Fibroblast of villous mesenchyme (primary cell): ENCODE results near the gene CACNA1B. TPM values are rescaled to one million over a fixed set of nuclear protein-coding genes. Genes with fewer than 3 reads are reported as not detected.
A peak's percentile ranks its signal among the peaks of the same experiment; 100 is the strongest.
"Not testable (repeated sequence)": the region's sequence is repeated elsewhere in the genome, so short reads cannot be mapped to it uniquely, and the experiment has no call there.

Source experiments
- DNase-seq: peaks from one replicate; pipeline ENCODE4 v3.0.0-alpha.2; 2010; ENCODE audit warnings: low read depth
- H3K4me3 ChIP-seq: 2 replicates; pipeline ENCODE4 v1.5.1; 2011; ENCODE audit warnings: low read depth, mild to moderate bottlenecking, low read length
- total RNA-seq: library from RNA; depleted of rRNA; stranded (reverse); fragments of >200 nt; gene quantifications from 2 replicates; pipeline ENCODE4 v1.2.3, GENCODE V29; 2012
- TF ChIP-seq, protein P1 (sequence below): IDR thresholded peaks from 2 replicates; pipeline ENCODE4 v1.5.1; 2012; ENCODE audit warnings: low read depth, mild to moderate bottlenecking, low read length; ENCODE audit not compliant: insufficient read depth

The CACNA1B gene
- total RNA-seq, 1 donor, result 0.43 TPM

DNA sequence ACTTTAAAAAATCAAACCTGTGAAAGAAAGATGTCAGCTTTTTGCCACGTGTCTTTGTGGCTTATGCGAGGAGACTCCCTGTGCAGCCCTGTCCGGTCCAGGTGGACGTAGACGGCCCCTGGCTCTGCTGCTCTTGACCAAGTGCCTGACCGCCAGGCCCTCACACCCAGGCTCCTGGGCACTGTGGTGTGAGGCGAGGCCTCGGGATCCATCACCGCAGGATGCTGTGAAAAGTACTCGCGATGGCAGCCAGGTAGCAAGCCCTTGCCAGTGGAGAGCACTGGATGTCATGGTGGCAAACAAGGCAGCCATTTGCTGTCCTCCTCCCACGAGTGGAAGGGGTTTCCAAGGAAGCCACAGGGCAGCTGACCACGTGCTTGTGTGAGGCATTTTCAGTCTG is 245.1 kb downstream of the CACNA1B start:
- TF ChIP-seq, protein P1, sequence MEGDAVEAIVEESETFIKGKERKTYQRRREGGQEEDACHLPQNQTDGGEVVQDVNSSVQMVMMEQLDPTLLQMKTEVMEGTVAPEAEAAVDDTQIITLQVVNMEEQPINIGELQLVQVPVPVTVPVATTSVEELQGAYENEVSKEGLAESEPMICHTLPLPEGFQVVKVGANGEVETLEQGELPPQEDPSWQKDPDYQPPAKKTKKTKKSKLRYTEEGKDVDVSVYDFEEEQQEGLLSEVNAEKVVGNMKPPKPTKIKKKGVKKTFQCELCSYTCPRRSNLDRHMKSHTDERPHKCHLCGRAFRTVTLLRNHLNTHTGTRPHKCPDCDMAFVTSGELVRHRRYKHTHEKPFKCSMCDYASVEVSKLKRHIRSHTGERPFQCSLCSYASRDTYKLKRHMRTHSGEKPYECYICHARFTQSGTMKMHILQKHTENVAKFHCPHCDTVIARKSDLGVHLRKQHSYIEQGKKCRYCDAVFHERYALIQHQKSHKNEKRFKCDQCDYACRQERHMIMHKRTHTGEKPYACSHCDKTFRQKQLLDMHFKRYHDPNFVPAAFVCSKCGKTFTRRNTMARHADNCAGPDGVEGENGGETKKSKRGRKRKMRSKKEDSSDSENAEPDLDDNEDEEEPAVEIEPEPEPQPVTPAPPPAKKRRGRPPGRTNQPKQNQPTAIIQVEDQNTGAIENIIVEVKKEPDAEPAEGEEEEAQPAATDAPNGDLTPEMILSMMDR, result no peak
- H3K4me3 ChIP-seq, result no peak overlapping the region
- no peak for DNase-seq

- DNase-seq, result no peak
- TF ChIP-seq, protein P1, result no peak
- H3K4me3 ChIP-seq, result no peak overlapping the region
Measured at GRCh38 chr9:138123086-138123485, 245.5 kb downstream of the CACNA1B start.

- not testable (repeated sequence) for H3K4me3 ChIP-seq, DNase-seq
- TF ChIP-seq, protein P1, result peak; percentile 9
Measured at GRCh38 chr9:138126090-138126857, 248.7 kb downstream of the CACNA1B start.

DNA sequence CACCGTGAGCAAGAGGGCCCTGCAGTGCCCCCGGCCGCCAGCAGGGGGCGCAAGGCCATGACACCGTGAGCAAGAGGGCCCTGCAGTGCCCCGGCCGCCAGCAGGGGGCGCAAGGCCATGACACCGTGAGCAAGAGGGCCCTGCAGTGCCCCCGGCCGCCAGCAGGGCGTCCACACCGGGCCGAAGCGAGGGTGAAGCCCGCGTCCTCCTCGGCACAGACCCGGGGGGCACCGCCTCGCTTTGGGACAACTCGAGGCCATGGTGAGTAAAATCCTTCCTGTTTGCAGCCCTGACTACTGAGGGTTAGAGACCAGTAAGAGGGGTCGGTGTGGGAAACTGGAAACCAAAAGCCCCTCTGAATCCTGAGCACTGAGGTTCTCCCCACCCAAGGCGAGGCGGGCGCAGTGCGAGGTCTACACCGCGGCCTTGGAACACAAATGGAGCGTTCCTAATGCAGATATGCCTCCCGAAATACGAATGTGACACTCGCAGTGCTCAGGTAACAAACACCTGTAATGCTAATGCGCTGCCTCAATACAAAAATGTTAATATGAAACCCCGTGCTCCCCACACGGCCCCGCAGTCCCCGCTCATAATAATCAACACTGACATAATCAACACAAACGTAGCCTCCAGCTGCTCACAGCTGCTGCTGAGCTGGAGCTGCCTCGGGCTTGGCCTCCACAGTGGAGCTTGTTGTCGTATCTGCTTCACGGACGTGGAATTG is 249.4 kb downstream of the CACNA1B start:
- H3K4me3 ChIP-seq, result not testable (repeated sequence)

GRCh38 chr9:138128027-138128426 is 250.4 kb downstream of the CACNA1B start:
- not testable (repeated sequence) for H3K4me3 ChIP-seq, DNase-seq

More for the DNA sequence above, 249.4 kb downstream of the CACNA1B start:
- not testable (repeated sequence) for DNase-seq

- H3K4me3 ChIP-seq, DNase-seq: not testable (repeated sequence)
Measured at GRCh38 chr9:138129318-138129717, 251.7 kb downstream of the CACNA1B start.

DNA sequence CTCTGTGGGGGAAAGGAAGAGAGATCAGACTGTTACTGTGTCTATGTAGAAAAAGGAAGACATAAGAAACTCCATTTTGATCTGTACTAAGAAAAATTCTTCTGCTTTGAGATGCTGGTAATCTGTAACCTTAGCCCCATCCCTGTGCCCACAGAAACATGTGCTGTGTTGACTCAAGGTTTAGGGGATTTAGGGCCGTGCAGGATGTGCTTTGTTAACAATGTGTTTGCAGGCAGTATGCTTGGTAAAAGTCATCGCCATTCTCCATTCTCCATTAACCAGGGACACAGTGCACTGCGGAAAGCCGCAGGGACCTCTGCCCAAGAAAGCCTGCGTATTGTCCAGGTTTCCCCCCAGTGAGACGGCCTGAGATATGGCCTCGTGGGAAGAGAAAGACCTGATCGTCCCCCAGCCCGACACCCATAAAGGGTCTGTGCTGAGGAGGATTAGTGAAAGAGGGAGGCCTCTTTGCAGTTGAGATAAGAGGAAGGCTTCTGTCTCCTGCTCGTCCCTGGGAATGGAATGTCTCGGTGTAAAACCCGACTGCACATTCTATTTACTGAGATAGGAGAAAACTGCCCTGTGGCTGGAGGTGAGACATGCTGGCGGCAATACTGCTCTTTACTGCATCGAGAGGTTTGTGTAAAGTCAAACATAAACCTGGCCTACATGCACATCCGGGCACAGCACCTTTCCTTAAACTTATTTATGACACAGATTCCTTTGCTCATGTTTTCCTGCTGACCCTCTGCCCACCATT is 255.5 kb downstream of the CACNA1B start:
- not testable (repeated sequence) for H3K4me3 ChIP-seq, DNase-seq

- not testable (repeated sequence) for H3K4me3 ChIP-seq, DNase-seq
Measured at GRCh38 chr9:138134581-138134980, 257.0 kb downstream of the CACNA1B start.

DNA sequence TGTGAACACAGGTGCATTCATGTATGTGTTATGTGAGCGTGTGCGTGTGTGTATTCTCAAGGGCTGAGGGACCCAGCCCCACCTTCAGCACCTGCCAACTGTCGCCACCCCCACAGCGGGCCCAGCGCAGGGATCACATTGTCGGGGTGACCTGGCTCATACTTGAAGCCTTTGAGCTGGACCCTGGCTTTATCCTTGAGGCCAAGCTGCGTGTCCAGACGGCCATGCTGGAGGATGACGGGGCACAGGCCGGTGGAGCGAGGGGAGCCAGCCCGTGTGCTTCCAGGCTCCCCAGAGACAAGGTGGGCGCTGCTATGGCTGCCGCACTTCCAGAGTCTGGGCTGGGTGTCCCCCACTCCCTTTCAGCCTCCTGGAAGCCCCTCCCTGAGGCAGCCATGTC is 261.5 kb downstream of the CACNA1B start:
- DNase-seq, H3K4me3 ChIP-seq: not testable (repeated sequence)

- not testable (repeated sequence) for DNase-seq, H3K4me3 ChIP-seq
Measured at GRCh38 chr9:138140980-138141379, 263.4 kb downstream of the CACNA1B start.

- not testable (repeated sequence) for H3K4me3 ChIP-seq, DNase-seq
Measured at GRCh38 chr9:138142528-138143244, 265.1 kb downstream of the CACNA1B start.

DNA sequence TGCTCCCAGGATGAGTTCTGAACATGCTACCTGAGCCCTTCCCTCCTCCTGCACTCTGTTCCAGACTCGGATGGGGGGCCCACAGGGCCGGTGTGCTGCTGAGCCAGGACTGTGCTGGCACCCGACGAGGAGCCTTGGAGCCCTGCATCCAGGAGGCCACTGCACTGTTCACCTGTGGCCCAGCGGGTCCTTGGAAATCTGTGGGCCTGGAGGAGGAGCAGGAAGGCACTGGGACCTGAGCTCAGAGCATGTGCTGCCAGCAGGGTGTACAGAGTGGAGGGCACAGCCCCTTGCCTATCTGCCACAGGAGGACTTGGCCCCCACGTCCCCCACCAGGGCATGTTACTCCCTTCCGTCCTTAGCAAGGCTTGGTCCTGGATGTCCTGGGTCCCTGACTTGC is 265.9 kb downstream of the CACNA1B start:
- H3K4me3 ChIP-seq, DNase-seq: not testable (repeated sequence)
